Tibial artery (tissue), 4 donors: ENCODE measurements around the gene ERBB4.

ENCODE experiments used
- DNase-seq, 2 donors: peaks; one replicate each; pipeline ENCODE4 v3.0.0-alpha.2; 2019
- H3K27ac ChIP-seq, 2 donors: fragments of 200-600 bp; sonication (generic) in 1 of 2; 1 replicate in 1 of 2; 2 replicates in 1 of 2; pipeline ENCODE4 v1.5.1; 2018 to 2019; ENCODE audit warnings: mild to moderate bottlenecking in 1 of 2
- H3K27me3 ChIP-seq, 2 donors: fragments of 200-600 bp; sonication (generic) in 1 of 2; one replicate each; pipeline versions ENCODE4 v1.5.1 to v1.6.0; 2016 to 2019
- H3K36me3 ChIP-seq, 3 donors: fragments of 200-600 bp; sonication (generic) in 2 of 3; one replicate each; pipeline ENCODE4 v1.5.1; 2016 to 2019; ENCODE audit warnings: mild to moderate bottlenecking in 2 of 3
- H3K4me1 ChIP-seq, 4 donors: fragments of 200-600 bp; sonication (generic) in 2 of 4; 1 replicate in 3 of 4; 2 replicates in 1 of 4; pipeline ENCODE4 v1.5.1; 2016 to 2019
- H3K4me3 ChIP-seq, 2 donors: fragments of 200-600 bp; sonication (generic) in 1 of 2; 1 replicate in 1 of 2; 2 replicates in 1 of 2; pipeline ENCODE4 v1.5.1; 2018 to 2019; ENCODE audit warnings: mild to moderate bottlenecking in 2 of 2
- H3K9me3 ChIP-seq, 3 donors: fragments of 200-600 bp; sonication (generic) in 1 of 3; one replicate each; pipeline ENCODE4 v1.5.1; 2016 to 2019
- intact Hi-C: fragments of 100-400 bp; cut with DNase I; formaldehyde crosslinking; loops from one replicate; pipeline ENCODE4 v1.15.0; 2023; ENCODE audit warnings: low total_unique reads
- TF ChIP-seq, protein P1 (sequence below), 2 experiments: fragments of 200-600 bp in 1 of 2; fragments of 450-650 bp in 1 of 2; IDR thresholded peaks; one replicate each; pipeline ENCODE4 v1.5.1; 2017 to 2019; ENCODE audit warnings: antibody characterized with exemption in 2 of 2, mild to moderate bottlenecking in 1 of 2, moderate library complexity in 1 of 2

Gene ERBB4

DNA sequence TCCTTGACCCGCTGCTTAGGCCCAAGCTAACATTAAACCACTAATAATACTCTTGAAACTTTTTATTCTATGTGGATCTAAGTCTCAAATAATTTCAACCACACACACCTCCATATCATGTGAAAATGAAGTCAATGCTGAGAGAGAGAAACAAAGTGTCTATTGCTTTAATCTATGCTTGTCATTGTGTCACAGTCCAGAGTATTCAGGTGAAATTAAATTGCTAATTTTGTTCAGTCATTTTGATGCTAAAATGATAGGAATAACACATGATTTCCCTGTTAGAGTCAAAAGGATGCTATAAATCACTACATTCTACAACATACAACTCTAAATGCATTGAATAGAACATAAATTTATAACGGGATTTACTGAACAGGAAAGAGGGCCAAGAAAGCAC, 195.4 kb downstream of the ERBB4 start:
- no peak overlapping the region for H3K27ac ChIP-seq
- DNase-seq, result no peak
- intact Hi-C loops, result no loop called here
- no peak overlapping the region for H3K4me3 ChIP-seq
- no peaks in the 10 kb centered on the region for H3K9me3 ChIP-seq
- TF ChIP-seq, protein P1, sequence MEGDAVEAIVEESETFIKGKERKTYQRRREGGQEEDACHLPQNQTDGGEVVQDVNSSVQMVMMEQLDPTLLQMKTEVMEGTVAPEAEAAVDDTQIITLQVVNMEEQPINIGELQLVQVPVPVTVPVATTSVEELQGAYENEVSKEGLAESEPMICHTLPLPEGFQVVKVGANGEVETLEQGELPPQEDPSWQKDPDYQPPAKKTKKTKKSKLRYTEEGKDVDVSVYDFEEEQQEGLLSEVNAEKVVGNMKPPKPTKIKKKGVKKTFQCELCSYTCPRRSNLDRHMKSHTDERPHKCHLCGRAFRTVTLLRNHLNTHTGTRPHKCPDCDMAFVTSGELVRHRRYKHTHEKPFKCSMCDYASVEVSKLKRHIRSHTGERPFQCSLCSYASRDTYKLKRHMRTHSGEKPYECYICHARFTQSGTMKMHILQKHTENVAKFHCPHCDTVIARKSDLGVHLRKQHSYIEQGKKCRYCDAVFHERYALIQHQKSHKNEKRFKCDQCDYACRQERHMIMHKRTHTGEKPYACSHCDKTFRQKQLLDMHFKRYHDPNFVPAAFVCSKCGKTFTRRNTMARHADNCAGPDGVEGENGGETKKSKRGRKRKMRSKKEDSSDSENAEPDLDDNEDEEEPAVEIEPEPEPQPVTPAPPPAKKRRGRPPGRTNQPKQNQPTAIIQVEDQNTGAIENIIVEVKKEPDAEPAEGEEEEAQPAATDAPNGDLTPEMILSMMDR (IDR thresholded peaks at IDR 0.05), result no peak
- no peaks in the 10 kb centered on the region for H3K27me3 ChIP-seq
- peaks cover 0 to 32% (median 0%) of the 10 kb centered on the region in 4 donors for H3K4me1 ChIP-seq
- H3K36me3 ChIP-seq, result no peaks in the 10 kb centered on the region

DNA sequence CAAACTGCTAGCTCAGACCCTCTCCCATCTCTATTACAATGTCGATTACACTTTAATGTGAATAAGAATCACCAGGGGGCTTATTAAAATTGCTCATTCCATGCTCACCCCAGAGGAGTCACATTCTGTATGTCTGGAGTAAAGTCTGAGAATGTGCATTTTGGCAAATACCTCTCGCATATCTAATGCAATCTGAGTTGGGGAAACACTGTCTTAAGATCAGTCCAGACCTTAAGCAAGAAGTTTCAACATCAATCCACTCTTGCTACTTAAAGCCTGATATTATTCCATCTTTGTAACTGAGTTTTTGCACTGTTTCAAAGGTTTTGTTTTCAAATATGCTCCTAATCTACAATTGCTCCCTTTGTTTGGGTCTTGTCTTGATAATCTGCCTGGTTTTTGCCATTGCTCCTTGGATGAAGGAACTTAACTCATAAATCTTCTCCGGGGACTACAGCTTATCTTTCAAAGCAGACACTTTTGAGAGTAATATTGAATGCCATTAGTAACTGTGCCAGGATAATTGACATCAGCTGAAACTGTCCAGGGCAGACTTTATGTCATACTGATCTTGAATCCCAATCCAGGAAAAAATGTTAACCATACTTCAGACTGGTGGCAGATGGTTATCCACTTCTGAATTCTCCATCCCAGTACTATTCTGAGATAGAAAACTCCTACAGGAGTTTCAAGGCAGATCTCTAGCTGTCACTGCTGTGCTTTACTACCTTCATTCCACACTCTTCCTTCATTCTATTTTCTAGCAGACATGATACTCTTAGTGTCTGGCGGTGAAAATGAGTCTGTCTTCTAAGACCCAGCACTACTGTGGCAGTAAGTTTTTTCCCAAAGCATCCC, 200.9 kb downstream of the ERBB4 start:
- H3K4me3 ChIP-seq, result no peak overlapping the region
- peaks cover 0 to 22% (median 12%) of the 10 kb centered on the region in 4 donors for H3K4me1 ChIP-seq
- TF ChIP-seq, protein P1 (IDR thresholded peaks at IDR 0.05), result no peak
- intact Hi-C loops, result no loop called here
- H3K36me3 ChIP-seq, result no peaks in the 10 kb centered on the region
- no peaks in the 10 kb centered on the region for H3K27me3 ChIP-seq
- H3K27ac ChIP-seq, result peak overlapping the region; percentile 2 to 28
- no peaks in the 10 kb centered on the region for H3K9me3 ChIP-seq
- no peak for DNase-seq

DNA sequence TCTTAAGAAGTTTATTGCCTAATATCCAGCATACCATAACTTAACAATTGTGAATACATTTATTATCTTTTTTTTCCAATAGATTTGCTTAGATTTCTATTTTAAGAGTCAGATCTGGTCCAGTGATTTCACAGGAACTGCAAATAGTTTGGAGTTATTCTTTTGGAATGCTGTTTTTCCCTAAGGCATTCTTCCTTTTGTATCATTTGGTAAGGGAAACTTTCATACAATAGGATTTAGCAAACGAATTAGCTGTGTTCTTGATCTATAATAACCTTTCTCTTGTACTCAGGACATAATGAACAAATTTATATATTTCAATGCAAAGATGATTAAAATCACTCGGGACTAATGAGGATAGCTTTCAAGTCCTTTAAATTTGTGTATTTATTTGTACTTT, 201.6 kb downstream of the ERBB4 start:
- Histone ChIP-seq H3K4me1 (peaks cover 0 to 22% (median 12%) of the 10 kb centered on the region in 4 donors), H3K9me3 (no peaks in the 10 kb centered on the region), H3K27me3 (no peaks in the 10 kb centered on the region), H3K36me3 (no peaks in the 10 kb centered on the region), H3K4me3 (no peak overlapping the region), H3K27ac (peak overlapping the region; percentile 2 to 28)
- DNase-seq, result no peak
- TF ChIP-seq, protein P1 (IDR thresholded peaks at IDR 0.05), result no peak
- intact Hi-C loops, result no loop called here

DNA sequence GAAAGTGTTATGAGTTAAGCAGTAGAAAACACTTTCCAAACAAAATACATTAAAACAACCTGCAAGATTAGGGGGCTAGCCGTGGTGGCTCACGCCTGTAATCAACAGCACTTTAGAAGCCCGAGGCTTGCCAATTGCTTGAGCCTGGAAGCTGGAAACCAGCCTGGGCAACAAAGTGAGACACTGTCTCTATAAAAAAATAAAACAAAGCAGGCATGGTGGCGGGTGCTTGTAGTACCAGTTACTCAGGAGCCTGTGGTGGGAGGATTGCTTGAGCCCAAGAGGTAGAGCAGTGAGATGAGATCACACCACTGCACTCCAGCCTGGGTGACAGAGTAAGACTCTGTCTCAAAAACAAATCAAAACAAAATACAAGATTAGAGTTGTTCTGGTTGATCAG, 208.3 kb downstream of the ERBB4 start:
- DNase-seq, result peak in 1 of 2 donors; percentile 20
- Histone ChIP-seq H3K27me3 (no peaks in the 10 kb centered on the region), H3K4me1 (peaks cover 0 to 26% (median 5%) of the 10 kb centered on the region in 4 donors), H3K4me3 (no peak overlapping the region), H3K36me3 (no peaks in the 10 kb centered on the region), H3K9me3 (no peaks in the 10 kb centered on the region), H3K27ac (no peak overlapping the region)
- intact Hi-C loops, result no loop called here
- TF ChIP-seq, protein P1 (IDR thresholded peaks at IDR 0.05), result no peak

DNA sequence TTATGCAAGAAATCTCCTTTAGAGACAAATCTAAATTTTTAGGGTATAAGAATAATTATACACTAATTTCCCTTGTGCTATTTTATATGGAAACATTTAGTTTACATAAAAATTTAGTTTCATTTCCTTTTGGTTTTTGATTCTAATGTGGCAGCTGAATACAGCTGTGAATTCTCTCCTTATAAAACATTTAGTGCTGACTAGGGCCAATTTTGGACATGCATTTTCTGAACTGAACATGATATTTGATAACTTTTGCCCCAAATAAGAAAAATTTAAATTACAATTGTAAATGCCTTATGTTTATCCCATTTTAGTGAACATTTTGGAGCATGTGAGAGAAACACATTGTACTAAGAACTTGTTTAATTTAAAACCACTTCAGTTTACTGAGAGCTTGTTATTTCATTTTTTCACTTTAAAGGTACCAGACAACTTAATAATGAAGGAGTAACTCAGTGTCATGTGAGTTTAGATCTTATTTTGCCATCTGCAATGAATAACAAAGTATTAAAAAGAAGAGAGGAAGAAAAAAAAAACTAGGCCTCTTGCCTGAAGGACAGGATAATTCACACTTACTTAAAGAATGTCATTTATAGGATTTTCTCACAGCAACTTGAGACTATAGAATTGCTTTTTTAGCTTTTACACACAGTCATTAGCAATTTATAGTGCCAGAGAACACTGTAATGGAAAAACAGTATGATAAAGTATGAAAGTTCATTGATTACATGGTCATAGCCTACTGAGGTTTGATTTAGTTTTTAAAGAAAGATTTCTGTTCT, 209.7 kb downstream of the ERBB4 start:
- Histone ChIP-seq H3K4me1 (peaks cover 0 to 26% (median 5%) of the 10 kb centered on the region in 4 donors), H3K27me3 (no peaks in the 10 kb centered on the region), H3K27ac (no peak overlapping the region), H3K36me3 (no peaks in the 10 kb centered on the region), H3K4me3 (no peak overlapping the region), H3K9me3 (no peaks in the 10 kb centered on the region)
- DNase-seq, result no peak
- intact Hi-C loops, result no loop called here
- TF ChIP-seq, protein P1 (IDR thresholded peaks at IDR 0.05), result no peak
